Stimulated activated CD4-positive, alpha-beta T cell treated with anti-CD3 and anti-CD28 coated beads, Interleukin-1b, Interleukin-23, amount 100 ng/mL, for 4 hours (primary cell): Measurements from ENCODE around the gene FIGN.

Experiments
- DNase-seq, 2 donors: peaks; one replicate each; pipeline ENCODE4 v3.0.0-alpha.2; 2020; ENCODE audit warnings: low read depth in 2 of 2

FIGN gene

GRCh38 chr2:163662141-163662780, 73.5 kb downstream of the FIGN start:
- DNase-seq, result no peak

DNA sequence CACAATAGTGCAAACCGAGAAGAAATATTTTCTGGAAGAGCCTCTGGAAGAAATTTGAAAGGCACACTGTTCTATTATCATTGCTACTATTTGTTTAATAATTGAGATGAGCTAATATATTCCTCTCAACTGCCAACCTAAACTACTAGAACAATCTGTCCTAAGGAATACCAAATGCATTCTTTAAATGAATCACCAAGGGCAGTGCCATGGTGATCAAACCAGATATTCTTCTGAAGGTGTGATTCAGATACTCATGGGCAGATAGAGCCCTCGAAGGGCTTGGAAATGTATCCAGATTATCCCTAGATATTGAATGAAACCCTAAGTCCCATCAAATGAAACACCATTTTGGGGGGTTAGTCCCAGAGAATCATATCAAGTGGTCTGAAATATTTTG, 76.6 kb downstream of the FIGN start:
- DNase-seq, result no peak

GRCh38 chr2:163658556-163658955, 77.3 kb downstream of the FIGN start:
- no peak for DNase-seq

DNA sequence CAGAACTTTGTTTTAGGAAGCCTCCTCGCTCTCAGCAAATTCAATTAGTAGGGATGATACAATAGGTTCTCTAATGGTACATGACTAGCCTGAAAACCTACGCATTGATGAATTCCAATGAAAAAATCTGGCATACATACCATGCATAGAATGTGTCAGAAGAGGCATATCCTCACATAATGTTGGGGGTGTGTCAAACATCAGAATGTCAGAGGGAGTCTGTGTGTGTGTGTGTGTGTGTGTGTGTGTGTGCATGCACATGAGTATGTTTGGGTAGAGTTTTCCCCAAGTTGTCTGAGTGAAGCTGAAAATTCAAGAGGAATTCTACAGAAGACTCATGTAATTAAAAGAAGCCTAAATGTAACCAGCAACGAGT, 78.5 kb downstream of the FIGN start:
- DNase-seq, result no peak

GRCh38 chr2:163656622-163657280, 79.1 kb downstream of the FIGN start:
- no peak for DNase-seq

DNA sequence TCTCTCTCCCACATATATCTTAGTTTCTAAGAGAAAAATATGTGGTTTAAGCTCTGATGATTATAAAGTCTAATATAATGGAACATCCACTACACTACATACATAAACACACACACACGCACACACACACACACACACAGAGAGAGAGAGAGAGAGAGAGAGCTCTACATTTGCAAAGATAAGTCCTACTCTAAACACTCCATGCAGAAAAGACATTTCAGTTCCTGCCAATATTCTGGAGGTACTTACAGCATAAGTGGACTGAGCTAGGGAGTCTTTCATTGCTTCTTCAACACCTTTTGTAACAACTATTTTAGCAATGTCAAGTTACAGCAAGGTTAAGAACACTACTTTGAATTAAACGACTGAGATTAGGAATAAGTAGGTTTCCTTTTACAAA, 80.1 kb downstream of the FIGN start:
- DNase-seq, result no peak

DNA sequence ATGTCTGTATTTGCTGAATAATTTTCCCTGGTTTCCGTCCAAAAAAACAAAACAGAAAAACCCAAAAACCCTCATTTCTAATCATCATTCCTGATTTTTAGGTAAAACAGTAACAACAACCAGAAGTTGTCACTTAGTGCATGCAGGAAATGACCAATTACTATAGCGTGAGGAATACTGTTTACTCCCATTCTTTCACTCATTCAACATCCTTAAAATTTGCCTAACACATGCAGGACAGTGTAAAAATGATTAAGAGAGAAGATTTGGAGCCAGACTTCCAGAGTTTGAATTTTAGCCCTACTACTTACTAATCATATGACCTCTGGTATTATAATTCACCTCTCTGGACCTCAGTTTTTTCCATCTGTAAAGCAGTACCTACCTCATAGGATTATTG, 83.1 kb downstream of the FIGN start:
- no peak for DNase-seq

DNA sequence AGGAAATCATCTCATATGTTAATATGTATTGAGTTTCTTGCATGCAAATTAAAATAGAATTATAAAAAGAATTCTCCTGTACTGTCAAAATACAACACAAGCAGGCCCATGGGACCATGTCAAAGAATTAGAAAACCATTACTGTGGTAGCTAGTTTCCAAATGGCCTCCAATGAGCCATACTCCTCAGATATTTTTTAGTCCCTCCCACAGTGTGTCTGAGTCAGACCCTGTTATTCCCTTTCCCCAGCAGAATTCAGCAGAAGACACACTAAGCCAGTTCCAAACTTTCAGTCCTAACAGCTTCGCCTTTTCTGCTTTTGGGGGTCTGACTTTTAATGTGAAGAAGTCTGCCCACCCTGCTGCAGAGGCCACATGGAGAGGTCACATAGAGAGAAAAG, 86.7 kb downstream of the FIGN start:
- no peak for DNase-seq

- DNase-seq, result no peak
Observed at GRCh38 chr2:163647300-163647699, 88.5 kb downstream of the FIGN start.

DNA sequence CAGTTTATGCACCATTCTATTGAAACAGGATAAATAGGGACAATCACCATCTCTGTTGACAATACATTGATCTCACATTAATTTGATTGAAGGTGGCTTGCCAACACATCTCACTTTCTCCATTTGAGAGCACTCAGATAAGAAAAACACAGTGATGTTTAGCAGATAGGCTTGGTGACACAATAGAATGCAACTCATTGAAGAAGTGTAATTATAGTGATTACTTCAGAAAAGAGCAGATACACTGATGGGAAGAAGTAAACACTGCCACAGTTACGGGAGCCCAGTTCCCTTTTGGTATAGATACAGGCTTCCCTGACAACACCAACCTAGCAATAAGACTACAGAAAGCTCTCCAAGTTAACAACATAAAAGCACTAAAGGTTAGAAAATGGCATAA, 89.1 kb downstream of the FIGN start:
- no peak for DNase-seq

DNA sequence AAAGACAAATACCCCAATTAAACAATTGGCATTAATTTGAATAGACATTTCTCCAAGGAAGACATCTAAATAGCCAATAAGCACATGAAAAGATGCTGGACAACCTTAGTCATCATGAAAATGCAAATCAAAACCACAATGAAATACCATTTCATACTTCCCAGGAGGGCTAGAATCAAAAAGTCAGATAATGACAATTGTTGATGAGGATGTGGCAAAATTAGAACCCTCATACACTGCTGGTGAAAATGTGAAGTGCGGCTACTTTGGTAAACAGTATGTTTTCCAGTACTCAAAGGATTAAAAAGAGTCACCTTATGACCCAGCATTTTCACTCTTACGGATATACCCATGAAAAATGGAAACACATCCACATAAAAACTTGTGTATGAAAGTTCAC, 91.6 kb downstream of the FIGN start:
- no peak for DNase-seq

DNA sequence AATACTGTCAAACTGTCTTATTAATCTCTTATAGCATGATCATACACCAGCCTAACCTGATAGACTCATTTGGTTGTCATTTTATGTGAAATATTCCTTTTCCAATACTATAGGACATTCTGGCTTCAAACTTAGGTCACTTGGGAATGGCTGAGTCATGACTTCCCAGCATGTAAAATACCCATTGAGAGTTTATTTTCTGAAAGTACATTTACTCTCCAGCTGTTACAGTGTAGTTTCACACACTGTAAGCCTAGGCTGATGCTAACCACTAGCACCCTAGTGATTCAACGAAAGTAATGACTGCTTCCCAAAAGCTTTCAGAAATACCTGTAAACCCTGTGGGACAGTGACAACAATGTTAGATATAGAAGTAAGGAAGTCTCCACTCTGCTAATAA, 93.8 kb downstream of the FIGN start:
- no peak for DNase-seq

- DNase-seq, result no peak
Observed at GRCh38 chr2:163640542-163641193, 95.1 kb downstream of the FIGN start.

GRCh38 chr2:163637871-163638270, 97.9 kb downstream of the FIGN start:
- no peak for DNase-seq

DNA sequence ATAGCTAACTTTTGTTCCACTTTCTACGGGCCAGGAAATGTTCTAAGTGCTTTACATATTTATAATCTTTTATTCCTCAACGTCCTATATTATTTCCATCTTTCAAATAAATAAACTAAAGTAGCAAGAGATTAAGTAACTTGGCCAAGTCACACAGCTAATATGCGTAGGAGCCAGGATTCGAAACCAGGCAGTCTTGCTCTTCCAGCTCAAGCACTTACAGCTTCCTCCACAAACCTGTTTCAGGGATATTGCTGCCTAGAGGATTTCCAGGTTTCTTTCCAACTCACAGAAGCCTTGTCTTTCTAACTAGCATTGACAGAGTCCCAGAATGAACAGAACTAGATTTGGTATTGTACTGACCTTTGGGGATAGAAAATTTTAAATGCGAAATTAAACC, 102.5 kb downstream of the FIGN start:
- DNase-seq, result no peak

GRCh38 chr2:163630836-163631235, 105.0 kb downstream of the FIGN start:
- no peak for DNase-seq

DNA sequence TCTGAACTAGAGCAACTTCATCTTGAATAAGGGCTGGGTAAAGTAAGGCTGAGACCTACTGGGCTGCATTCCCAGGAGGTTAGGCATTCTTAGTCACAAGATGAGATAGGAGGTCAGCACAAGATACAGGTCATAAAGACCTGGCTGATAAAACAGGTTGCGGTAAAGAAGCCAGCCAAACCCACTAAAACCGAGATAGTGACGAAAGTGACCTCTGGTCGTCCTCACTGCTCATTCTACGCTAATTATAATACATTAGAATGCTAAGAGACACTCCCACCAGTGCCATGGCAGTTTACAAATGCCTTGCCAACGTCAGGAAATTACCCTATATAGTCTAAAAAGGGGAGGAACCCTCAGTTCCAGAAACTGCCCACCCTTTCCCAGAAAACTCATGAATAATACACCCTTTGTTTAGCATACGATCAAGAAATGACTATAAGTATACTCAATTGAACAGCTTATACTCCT, 109.1 kb downstream of the FIGN start:
- no peak for DNase-seq

- DNase-seq, result no peak
Observed at GRCh38 chr2:163626208-163626607, 109.6 kb downstream of the FIGN start.

DNA sequence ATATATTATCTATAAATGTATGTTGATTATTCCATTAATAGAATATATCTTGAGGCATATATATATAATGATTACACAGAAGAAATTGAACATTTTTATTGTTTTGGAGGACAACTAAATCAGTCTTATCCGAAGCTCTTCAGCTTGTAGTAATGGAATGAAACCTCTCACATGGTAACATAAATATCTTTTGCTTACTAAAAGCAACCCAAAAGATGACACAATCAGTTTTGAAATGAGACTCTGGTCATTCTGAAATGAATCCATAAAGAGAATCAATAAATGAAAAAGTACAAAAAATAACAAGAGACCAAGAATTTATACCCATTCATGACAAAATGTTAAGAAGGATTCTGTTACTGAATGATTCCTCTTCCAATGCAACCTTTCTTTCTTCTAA, 110.2 kb downstream of the FIGN start:
- DNase-seq, result no peak

- DNase-seq, result no peak
Observed at GRCh38 chr2:163621445-163622004, 114.3 kb downstream of the FIGN start.

DNA sequence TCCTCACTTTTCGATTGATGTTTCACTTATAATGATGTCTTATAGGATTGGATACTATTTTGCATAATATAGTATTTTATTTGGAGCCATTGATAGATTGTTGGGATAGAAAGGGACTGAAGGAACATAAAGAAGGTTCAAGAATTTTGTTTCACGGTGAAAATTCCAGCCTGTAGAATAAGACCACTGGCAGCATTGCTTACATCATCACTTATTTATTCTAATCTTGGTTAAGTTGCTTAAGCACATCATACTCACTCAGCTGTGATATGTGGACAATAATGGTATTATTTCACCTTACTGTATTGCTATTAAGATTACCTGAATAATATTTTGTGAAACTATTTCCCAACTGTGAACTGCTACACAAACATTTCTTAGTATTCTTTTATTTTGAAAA, 118.3 kb downstream of the FIGN start:
- no peak for DNase-seq

DNA sequence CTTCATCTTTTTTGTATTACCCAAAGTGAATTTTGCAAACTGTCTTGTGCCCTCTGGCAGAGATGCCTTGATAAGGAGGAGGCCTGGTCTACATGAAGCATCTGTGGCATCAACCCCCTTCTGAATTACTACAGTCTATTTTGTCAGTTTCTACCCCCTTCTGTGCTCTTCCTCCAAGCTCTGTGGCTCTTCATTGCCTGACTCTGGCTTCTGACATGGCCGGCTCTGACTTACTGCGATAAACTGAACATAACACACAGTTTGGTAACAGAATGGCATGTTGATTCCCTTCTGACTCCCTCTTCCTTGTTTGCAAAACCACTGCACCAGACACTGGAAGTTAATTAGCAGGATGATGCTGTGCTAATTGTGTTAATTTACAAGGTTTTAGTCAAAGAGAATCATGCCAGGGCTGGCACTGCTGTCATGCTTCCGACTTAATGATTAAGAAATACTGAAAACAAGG, 122.5 kb downstream of the FIGN start:
- no peak for DNase-seq

DNA sequence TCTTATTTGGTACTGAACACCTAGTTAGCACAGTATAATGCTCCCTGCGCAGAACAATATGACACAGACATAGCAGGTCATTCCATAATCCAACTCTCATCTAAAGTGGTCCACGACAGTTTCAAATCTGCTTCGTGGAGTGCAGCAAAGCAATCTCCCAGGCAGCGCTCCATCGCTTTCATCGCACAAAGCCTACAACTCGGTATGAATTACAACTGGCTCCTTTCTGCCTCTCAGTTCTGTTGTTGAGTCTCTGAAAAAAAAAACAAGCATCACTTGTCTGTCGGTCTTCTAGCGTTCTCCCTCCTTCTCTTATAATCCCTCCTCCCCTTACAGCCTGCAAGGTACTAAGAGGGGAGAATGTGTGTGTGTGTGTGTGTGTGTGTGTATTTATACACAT, 123.5 kb downstream of the FIGN start:
- no peak for DNase-seq
